ENCODE results near the gene GPX2.

DNA sequence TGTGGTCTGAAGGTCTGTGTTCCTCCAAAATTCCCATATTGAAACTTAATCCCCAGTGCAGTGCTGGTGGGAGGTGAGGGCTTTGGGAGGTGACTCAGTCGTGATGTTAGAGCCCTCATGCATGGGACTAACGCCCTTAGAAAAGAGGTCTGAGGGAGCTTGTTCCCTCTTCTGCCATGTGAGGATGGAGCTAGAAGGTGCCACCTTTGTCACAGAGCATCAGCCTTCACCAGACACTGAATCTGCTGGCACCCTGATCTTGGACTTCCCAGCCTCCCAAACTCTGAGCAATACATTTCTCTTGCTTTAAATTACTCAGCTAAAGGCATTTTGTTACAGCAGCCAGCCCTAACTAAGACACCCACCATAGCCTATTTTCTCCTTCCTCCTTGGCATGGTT is 15.7 kb upstream of the GPX2 start:
- TF ChIP-seq, protein P1, sequence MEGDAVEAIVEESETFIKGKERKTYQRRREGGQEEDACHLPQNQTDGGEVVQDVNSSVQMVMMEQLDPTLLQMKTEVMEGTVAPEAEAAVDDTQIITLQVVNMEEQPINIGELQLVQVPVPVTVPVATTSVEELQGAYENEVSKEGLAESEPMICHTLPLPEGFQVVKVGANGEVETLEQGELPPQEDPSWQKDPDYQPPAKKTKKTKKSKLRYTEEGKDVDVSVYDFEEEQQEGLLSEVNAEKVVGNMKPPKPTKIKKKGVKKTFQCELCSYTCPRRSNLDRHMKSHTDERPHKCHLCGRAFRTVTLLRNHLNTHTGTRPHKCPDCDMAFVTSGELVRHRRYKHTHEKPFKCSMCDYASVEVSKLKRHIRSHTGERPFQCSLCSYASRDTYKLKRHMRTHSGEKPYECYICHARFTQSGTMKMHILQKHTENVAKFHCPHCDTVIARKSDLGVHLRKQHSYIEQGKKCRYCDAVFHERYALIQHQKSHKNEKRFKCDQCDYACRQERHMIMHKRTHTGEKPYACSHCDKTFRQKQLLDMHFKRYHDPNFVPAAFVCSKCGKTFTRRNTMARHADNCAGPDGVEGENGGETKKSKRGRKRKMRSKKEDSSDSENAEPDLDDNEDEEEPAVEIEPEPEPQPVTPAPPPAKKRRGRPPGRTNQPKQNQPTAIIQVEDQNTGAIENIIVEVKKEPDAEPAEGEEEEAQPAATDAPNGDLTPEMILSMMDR (IDR thresholded peaks at IDR 0.05), result no peak
- no peak for TF ChIP-seq POLR2A (IDR thresholded peaks at IDR 0.05)
